ENCODE data around the gene MCF2L. TPM values are rescaled to one million over a fixed set of nuclear protein-coding genes. Genes with fewer than 3 reads are reported as not detected.

MCF2L gene
- total and polyA plus RNA-seq, 2 experiments from 2014 or later = 4.8 to 25.6 TPM

- peaks cover 21% of the 10 kb centered on the region for H3K27me3 Mint-ChIP-seq (ENCODE audit: insufficient read depth, low read depth, poor library complexity)
- H3K4me3 ChIP-seq = peak overlapping the region; percentile 54
- H4K20me1 ChIP-seq (replicated peaks; ENCODE audit: insufficient read depth) = no peaks in the 10 kb centered on the region
- H2AFZ ChIP-seq = peak overlapping the region; percentile 94
- TF ChIP-seq EZH2 (IDR thresholded peaks at IDR 0.05; ENCODE audit: low read depth, unreplicated experiment) (peak; percentile 38), ZNF114 (CRISPR knock-in tag; IDR thresholded peaks at IDR 0.05) (no peak)
- peaks cover 4% of the 10 kb centered on the region; the same call in 2 of the 3 replicates for H3K36me3 Mint-ChIP-seq (ENCODE audit: low read depth)
- peaks cover 4% of the 10 kb centered on the region; the same call in 1 of the 2 replicates for H3K4me1 ChIP-seq (ENCODE audit: insufficient read depth)
- peak; percentile 63 for ATAC-seq
- peaks cover 5% of the 10 kb centered on the region; the same call in 2 of the 3 replicates for H3K4me1 Mint-ChIP-seq
- H3K27ac ChIP-seq (ENCODE audit: low read depth) = no peak overlapping the region
- peak overlapping the region; percentile 54; the same call in 2 of the 3 replicates for H3K4me3 Mint-ChIP-seq
- H3K36me3 ChIP-seq (ENCODE audit: insufficient read depth) = no peaks in the 10 kb centered on the region
- peak; percentile 55 for DNase-seq (ENCODE audit: low spot score)
- H3K79me2 ChIP-seq (replicated peaks; ENCODE audit: insufficient read depth) = no peaks in the 10 kb centered on the region
- H3K4me2 ChIP-seq = peak overlapping the region; percentile 80
- H3K9me3 Mint-ChIP-seq = peaks cover 10% of the 10 kb centered on the region; the same call in 2 of the 3 replicates
- no peaks in the 10 kb centered on the region for H3F3A ChIP-seq (replicated peaks; ENCODE audit: low read depth)
- no peak overlapping the region for H3K27ac Mint-ChIP-seq
- H3K9me2 ChIP-seq (ENCODE audit: insufficient read depth) = no peaks in the 10 kb centered on the region
- H3K27me3 ChIP-seq (ENCODE audit: insufficient read depth) = peaks cover 28% of the 10 kb centered on the region
These were observed 141.2 kb downstream of the MCF2L start for GRCh38 chr13:113110048-113110851.

GRCh38 chr13:113110852-113111315, 141.9 kb downstream of the MCF2L start:
- peak; percentile 3; the same call in 2 of the 3 replicates for ATAC-seq
- Mint-ChIP-seq H3K36me3 (ENCODE audit: low read depth) (peaks cover 4% of the 10 kb centered on the region; the same call in 2 of the 3 replicates), H3K9me3 (peaks cover 10% of the 10 kb centered on the region; the same call in 2 of the 3 replicates), H3K27ac (no peak overlapping the region), H3K27me3 (ENCODE audit: insufficient read depth, low read depth, poor library complexity) (peaks cover 21% of the 10 kb centered on the region), H3K4me1 (no peaks in the 10 kb centered on the region; the same call in 2 of the 3 replicates), H3K4me3 (peak overlapping the region; percentile 54; the same call in 2 of the 3 replicates)
- Histone ChIP-seq H3K36me3 (ENCODE audit: insufficient read depth) (no peaks in the 10 kb centered on the region), H2AFZ (peak overlapping the region; percentile 94), H3K9me2 (ENCODE audit: insufficient read depth) (no peaks in the 10 kb centered on the region), H3K27ac (ENCODE audit: low read depth) (no peak overlapping the region), H4K20me1 (replicated peaks; ENCODE audit: insufficient read depth) (no peaks in the 10 kb centered on the region), H3K27me3 (ENCODE audit: insufficient read depth) (peaks cover 28% of the 10 kb centered on the region), H3K79me2 (replicated peaks; ENCODE audit: insufficient read depth) (no peaks in the 10 kb centered on the region), H3F3A (replicated peaks; ENCODE audit: low read depth) (no peaks in the 10 kb centered on the region), H3K4me3 (peak overlapping the region; percentile 54), H3K4me2 (peak overlapping the region; percentile 80), H3K4me1 (ENCODE audit: insufficient read depth) (peaks cover 2% of the 10 kb centered on the region; the same call in 1 of the 2 replicates)
- no peak for DNase-seq (ENCODE audit: low spot score)
- TF ChIP-seq ZNF331 (CRISPR knock-in tag; IDR thresholded peaks at IDR 0.05; ENCODE audit: low read depth) (no peak), POLR2AphosphoS5 (IDR thresholded peaks at IDR 0.05; ENCODE audit: low read depth) (no peak), ZNF114 (CRISPR knock-in tag; IDR thresholded peaks at IDR 0.05) (no peak), ETS1 (IDR thresholded peaks at IDR 0.05) (no peak), CREB1 (CRISPR knock-in tag; IDR thresholded peaks at IDR 0.05; ENCODE audit: low read depth) (no peak), STAT1 (IDR thresholded peaks at IDR 0.05; ENCODE audit: unreplicated experiment) (no peak), ZNF462 (CRISPR knock-in tag; IDR thresholded peaks at IDR 0.05) (no peak), CTCF (conservative IDR thresholded peaks at IDR 0.05; ENCODE audit: low read depth in 2 of 2) (no peak)
